ENCODE measurements around the gene RTN4RL1.

The RTN4RL1 gene

GRCh38 chr17:2043785-2044184 lies 18.7 kb upstream of the RTN4RL1 start:
- DNase-seq, result no peak

- no peak for DNase-seq
Measured at GRCh38 chr17:2042933-2043332, 17.8 kb upstream of the RTN4RL1 start.

GRCh38 chr17:2042390-2042847 lies 17.3 kb upstream of the RTN4RL1 start:
- DNase-seq, result peak; percentile 27

GRCh38 chr17:2041561-2042389 lies 16.6 kb upstream of the RTN4RL1 start, which contains the start of gene OVCA2:
TSS of gene OVCA2 (plus strand) at chr17:2042022. CDS start at chr17:2042048, 26 bp downstream.
- peak; percentile 96 for DNase-seq

- DNase-seq, result peak; percentile 53
Measured at GRCh38 chr17:2040942-2041560, 15.9 kb upstream of the RTN4RL1 start.

- no peak for DNase-seq
Measured at GRCh38 chr17:2040219-2040827, 15.2 kb upstream of the RTN4RL1 start.

GRCh38 chr17:2037155-2037554 lies 12.0 kb upstream of the RTN4RL1 start:
- DNase-seq, result no peak

- no peak for DNase-seq
Measured at GRCh38 chr17:2035541-2036488, 10.7 kb upstream of the RTN4RL1 start.

GRCh38 chr17:2034806-2035540 lies 9.8 kb upstream of the RTN4RL1 start:
- peak; percentile 83 for DNase-seq

GRCh38 chr17:2034157-2034556 lies 9.0 kb upstream of the RTN4RL1 start:
- DNase-seq, result peak; percentile 78

- no peak for DNase-seq
Measured at GRCh38 chr17:2033153-2033552, 8.0 kb upstream of the RTN4RL1 start.

GRCh38 chr17:2030779-2031163 lies 5.6 kb upstream of the RTN4RL1 start:
- no peak for DNase-seq

- peak; percentile 92 for DNase-seq
Measured at GRCh38 chr17:2029911-2030778, 5.0 kb upstream of the RTN4RL1 start, which contains the start of gene DPH1. TSS of gene DPH1 (plus strand) at chr17:2030153. CDS start at chr17:2030170, 17 bp downstream.

GRCh38 chr17:2028737-2029136 lies 3.6 kb upstream of the RTN4RL1 start:
- DNase-seq, result no peak

- no peak for DNase-seq
Measured at GRCh38 chr17:2028234-2028614, 3.1 kb upstream of the RTN4RL1 start.

GRCh38 chr17:2027528-2028233 lies 2.5 kb upstream of the RTN4RL1 start:
- no peak for DNase-seq

GRCh38 chr17:2025622-2026309 lies 632 bp upstream of the RTN4RL1 start:
- DNase-seq, result peak; percentile 79

GRCh38 chr17:2024572-2025219 lies 438 bp downstream of the RTN4RL1 start:
- peak; percentile 40 for DNase-seq
